HG03342 (cell line): Measurements from ENCODE around the gene ANKRD11.
"Not testable (repeated sequence)": the region's sequence is repeated elsewhere in the genome, so short reads cannot be mapped to it uniquely, and the experiment has no call there.

ENCODE experiments used
- ATAC-seq: cut with Tn5 transposase; IDR thresholded peaks from one replicate; pipeline ENCODE4 v1.9.1; 2021; ENCODE audit warnings: mild to moderate bottlenecking, moderate library complexity; ENCODE audit not compliant: unreplicated experiment

The ANKRD11 gene

DNA sequence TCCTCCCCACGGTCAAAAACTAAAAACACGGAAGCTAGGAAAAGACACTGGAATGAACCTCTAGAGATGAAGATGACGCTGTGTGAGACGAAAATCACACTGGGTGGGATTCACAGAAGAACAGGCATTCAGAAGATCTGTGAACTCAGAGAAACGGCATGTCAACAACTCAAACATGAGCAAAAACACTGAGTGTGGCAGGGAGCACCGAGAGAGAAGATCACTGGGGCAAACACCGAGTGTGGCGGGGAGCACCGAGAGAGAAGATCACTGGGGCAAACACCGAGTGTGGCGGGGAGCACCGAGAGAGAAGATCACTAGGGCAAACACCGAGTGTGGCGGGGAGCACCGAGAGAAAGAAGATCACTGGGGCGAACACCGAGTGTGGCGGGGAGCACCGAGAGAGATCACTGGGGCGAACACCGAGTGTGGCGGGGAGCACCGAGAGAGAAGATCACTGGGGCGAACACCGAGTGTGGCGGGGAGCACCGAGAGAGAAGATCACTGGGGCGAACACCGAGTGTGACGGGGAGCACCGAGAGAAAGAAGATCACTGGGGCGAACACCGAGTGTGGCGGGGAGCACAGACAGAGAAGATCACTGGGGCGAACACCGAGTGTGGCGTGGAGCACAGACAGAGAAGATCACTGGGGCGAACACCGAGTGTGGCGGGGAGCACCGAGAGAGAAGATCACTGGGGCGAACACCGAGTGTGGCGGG lies 100.7 kb downstream of the ANKRD11 start:
- ATAC-seq, result not testable (repeated sequence)

DNA sequence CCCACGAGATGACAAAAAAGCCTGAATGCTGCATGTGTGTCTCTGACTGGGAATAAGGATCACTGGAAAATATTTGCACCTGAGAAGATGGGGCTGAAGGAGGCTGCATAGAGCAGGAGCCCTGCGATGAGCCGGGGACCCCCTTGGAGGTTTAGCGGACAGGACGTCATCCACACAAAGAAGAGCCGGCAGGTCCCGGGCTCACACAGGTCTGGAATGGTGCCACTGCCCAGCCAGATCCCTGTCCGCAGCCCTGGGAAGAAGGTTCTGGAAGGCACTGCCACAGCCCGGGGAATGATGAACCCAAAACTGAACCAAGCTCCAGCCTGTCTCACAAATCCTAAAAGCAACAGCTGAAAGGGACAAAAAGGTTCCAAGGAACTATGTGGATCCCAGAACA lies 101.8 kb downstream of the ANKRD11 start:
- no peak for ATAC-seq

DNA sequence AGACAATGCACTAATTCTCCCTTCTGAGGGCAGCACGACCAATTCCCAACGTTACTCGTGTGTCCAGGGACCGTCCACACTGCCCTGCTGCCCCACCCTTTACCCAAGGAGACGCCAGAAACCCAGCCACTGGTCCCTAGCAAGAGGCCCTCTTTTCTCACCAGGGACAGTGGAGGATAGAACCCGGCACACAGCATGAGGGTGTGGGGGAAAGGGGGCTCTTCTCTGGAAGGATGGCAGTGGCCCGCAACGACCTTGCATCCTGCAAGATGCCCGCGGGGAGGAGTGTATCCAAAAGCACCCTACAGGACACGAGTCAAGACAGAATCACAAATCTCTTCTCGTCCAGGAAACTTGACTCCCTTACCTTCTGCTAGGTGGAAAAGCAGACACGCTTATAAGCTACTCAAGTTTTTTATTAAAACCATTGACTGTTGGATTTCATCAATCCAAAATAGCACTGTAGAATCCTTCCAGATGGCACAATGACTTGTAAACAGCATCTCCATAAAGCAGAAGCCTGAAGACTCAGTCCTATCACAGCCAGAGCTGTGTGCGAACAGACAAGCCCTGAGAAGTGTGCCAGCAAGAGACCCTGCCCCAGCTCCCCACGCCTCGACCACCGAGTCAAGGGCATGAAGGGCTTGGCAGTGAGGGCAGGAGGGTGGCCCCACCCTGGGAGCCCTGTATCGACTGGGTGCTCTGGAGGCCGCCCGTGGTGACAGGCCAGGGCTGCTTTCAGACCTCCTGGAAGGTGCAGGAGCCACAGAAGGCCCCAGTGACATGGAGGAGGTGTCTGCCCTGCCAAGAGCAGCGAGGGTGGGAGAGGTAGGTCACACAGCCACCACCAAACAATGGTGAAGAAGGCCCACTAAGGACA lies 103.8 kb downstream of the ANKRD11 start:
- no peak for ATAC-seq

DNA sequence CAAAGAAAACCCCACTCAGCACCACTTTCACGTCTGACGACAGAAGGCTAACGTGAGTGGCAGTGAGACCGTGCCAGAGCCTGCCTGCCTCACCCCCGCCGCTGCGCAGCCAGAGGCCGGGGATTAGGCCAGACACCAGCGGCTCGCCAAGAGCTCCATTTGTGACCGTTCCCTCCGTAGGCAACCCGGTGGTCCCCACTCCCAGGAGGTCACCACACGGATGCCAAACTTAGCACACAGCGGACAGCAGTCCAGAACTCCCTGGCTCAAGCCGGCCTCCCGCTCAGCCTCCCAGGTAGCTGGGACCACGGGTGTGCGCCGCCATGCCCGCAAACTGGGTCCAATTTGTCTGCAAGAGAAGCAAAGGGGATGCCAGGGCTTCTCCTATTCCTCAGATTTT lies 104.6 kb downstream of the ANKRD11 start:
- ATAC-seq, result no peak

DNA sequence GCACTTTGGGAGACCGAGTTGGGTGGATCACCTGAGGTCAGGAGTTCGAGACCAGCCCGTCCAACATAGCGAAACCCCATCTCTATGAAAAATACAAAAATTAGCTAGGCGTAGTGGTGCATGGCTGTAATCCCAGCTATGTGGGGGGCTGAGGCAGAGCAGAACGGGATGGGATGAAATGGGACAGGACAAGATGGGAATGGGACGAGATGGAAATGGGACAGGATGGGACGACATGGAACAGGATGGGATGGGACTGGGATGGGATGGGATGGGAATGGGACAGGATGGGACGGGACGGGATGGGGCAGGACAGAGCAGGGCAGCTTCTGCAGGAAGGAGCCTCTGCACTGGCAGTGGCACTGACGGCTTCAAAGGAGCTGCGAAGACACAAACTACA lies 106.1 kb downstream of the ANKRD11 start:
- ATAC-seq, result no peak

DNA sequence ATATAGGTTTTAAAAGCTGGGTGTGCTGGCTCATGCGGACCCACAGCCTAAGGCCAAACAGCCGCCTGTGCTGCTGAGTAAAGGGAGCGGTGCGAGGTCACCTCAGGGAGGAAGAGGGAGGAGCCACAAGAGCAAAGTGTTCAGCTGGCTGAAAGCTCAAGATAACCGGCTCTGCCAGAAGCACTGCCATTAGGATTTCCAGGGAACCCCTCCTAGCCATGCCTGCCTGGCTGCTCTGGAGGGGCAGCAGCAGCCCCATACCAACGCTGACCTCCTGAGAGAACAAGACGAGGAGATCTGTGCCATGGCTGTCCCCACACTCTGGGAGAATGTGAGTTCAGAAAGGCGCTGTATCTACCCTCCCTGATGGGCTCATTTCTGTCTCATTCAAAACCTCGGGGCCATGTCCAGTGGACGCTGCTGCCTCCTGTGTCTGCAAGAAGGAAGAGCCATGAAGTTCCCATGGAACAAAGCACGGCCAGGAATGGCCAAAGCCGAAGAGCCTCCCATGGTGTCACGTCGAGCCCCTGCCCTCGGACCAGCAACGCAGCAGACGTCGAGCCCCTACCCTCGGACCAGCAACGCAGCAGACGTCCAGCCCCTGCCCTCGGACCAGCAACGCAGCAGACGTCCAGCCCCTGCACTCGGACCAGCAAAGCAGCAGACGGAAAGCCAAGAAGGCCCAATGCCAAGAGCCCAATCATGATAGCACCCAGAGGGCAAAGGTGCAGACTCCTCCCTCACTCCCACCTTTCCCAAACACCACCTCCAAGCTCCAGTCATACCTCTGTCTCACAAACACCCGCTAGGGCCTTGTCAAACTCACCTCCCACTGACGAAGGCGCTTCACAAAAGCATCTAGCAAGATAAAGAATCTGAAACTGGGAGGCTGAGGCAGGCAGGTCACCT lies 107.0 kb downstream of the ANKRD11 start:
- ATAC-seq, result no peak

DNA sequence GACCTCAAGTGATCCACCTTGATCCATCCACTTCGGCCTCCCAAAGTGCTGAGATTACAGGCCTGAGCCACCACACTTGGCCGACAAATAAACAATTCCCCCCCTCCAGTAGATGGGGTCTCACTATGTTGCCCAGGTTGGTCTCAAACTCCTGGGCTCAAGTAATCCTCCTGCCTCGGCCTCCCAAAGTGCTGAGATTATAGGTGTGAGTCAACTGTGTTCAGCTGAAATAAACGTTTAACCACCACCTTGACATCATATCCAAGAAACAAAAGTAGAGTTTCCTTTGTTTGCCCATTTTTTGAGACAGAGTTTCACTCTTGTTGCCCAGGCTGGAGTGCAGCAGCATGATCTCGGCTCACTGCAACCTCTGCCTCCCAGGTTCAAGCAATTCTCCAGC lies 107.8 kb downstream of the ANKRD11 start:
- not testable (repeated sequence) for ATAC-seq

DNA sequence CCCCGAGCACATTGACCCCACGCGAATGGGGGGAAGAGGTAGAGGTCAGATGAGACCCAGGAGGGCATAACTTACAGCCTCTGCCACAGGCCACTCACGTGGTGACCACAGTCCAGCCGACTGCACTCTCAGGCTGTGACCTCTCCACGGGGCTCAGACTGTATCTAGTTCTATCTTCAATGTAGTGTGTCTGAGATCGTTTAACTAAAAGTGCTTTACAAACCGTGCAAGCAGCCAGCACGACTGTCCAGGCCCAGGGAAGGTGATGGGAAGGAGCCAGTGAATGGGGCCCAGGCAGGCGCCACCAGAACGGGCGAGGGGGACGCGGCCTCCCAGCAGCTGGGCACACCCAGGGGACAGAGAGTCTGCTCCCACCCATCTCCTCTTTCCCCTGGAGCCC lies 108.6 kb downstream of the ANKRD11 start:
- ATAC-seq, result no peak

DNA sequence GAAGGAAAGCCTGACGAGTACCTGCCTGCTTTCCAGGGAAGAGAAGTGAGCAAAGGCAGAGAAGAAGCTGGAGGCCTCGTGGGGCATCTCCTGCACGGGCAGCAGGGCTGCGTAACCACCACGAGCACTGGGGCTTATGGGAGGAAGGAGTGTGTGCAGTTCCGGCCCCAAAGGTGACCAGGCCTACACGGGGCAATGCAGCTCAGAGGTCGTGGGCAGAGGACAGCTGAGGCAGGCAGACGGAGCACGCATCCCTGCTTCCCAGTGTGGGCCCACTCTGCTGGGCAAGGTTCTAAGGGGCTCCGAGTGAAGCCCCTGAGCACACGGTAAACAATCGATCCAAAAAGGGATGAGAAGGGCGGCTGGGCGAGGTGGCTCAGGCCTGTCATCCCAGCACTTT lies 109.7 kb downstream of the ANKRD11 start:
- ATAC-seq, result no peak

DNA sequence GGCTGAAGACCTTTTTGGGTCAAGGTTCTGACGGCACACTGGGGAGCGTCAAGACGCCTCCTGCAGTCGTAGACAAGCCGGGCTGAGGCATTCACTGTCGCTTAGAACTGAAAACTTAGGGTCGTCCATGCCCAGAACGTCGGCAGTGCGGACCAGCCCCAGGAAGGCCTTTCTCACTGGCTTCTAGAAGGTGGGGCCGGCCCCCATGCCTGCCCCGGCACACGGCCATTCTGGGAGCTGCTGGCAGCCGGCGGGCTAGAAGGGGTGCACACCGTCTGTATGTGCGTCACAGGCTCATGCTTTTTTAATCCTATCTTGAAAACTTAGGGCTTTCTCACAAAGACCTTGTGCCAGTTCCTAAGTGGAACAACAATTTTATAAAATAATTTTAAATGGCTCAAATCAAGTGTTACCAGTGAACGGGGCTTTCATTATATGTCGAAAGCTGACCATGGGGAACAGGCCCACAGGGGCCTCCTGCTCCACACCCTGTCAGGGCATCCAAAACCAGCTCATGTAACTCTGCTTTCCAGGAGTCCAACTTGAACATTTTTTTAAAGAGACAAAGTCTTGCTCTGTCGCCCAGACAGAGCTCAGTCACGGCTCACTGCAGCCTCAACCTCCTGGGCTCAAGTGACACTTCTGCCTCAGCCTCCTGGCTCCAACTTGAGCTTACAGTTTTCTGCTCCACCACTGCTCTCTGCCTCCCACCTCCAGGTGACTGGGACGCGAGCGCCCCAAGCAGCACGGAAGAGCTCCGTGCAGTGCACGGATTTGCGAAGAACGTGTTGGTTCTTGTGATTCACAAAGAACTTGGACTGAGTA lies 111.2 kb downstream of the ANKRD11 start:
- no peak for ATAC-seq

DNA sequence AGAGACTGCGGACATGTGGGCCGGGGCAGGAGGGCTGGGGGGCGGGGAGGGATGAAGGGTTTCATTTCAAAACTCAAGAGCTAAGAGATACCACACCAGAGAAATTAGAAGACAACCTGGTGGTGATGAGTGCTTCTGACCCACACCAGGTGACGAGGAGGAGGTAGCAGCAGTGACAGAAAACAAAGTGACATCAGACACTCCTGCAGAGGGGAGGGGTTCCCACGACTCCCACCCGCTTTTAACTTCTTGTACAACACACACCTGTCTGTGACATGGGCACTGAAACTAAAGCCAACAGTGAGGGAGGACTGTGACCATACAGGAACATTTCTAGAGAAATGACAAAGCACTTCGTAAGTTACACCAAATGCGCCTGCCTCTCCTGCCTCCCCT lies 112.9 kb downstream of the ANKRD11 start:
- no peak for ATAC-seq

DNA sequence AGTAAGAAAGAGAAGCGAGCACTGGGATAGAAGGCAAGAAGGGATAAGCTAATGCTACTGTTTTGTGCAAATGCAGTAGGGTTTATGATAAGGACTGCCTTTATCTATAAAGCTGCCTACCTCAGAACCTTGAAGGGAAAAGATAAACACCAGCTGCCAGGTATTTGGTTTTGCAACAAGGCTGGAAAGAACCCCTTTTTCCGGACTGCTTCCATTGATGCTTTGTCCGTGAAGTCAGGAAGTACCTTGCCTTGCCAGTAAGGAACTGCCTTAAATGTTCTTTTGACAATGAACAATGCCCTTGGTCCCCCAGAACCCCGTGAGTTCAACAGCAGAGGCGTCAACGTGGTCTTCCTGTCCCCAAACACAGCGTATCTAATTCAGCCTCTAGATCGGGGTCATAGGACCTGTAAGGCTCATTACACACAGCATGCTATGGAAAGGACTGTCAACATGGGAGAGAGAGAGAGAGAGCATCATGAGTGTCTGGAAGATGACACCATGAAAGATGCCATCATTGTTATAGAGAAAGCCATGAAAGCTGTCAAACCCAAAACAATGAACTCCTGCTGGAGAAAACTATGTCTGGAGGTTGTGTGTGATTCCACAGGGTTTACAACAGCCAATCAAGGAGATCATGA lies 113.4 kb downstream of the ANKRD11 start:
- no peak for ATAC-seq

DNA sequence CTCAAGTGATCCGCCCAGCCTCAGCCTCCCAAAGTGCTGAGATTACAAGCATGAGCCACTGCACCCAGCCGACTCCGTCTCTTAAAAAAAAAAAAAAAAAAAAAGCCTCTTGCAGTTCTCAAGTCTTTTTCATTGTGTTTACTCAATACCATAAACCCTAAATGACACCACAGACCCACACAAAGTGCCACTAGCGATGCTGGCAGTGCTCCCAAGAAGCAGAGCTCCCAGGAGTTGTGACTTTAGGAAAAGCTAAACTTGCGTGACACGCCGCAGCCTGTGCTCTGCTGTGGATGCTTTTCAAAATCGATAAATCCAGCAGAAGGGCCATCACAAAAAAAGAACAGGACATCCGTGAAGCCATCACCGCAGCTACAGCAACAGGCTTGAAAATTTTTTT lies 114.7 kb downstream of the ANKRD11 start:
- ATAC-seq, result no peak

DNA sequence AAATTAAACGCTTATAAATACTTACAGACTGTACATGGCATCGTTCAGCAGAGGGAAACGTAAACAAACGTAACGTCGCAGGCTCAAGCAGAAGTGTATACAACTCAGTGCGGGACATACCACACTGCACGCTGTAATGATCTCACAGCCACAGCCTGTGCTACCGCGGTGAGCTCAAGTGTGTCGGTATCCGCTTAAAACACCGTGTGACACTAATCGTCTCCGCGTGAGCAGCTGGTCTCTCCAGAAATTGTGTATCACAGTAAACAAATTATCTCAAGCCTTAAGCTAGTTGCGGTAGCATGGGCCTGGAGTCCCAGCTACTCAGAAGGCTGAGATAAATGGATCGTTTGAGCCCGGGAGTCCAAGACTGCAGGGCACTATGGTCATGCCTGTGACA lies 115.3 kb downstream of the ANKRD11 start:
- ATAC-seq, result peak; percentile 48

DNA sequence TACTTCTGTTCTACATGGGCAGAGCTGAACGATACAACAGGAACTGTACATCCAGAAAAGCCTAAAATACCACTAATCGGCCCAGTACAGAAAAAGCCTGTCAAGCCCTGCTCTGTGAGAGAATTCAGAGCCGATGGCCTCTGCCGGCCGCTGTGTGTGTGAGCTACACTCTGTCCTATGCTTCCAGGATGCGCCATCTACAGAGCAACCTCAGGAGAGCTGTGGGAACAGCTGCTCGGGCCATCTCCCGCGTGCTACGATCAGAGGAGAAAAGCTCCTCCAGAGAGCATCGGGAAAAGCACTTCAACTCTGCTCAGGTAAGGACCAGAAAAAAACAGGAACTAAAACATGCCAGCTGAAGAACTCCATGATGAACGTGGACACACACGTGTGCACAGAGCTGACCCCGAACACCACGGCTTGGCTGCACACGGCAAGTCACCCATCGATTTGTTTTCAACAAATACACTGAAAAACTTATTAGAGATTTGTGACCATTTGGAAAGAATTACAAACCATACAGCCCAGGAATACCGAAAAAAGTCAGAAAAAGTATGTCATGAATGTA lies 115.9 kb downstream of the ANKRD11 start:
- no peak for ATAC-seq

DNA sequence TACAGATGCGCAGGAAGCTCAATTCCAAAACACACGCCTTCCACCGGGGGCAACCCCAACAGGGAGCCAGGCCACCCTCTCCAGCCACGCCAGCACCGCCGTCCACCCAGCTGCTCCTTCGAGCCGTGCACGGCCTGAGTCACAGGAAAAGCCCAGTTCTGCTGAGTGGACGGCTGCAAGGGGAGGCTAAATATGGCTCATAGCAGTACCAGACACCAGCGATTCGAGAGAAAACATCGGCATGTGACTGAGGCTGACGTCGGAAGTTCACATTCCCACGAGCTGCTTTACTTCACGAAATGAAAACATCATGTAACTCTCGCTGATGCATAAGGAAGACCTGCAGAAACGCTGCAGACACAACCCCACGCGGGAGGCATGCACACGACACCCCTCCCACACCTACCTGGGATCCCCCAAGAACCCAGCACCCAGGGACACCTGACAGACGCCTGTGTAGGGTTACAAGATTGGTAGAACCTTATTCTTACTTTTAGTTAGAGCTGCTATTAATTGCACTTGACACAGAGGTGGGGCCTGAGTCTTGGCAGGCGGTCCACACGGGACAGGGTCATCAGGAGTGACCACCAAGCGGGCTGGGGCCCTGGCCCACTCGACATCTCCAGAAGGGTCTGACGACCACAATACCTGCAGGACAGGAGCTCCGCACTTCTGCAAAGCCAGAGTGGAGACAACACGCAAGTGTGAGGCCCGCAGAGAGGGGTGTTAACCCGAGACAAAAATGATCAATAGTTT lies 116.8 kb downstream of the ANKRD11 start:
- ATAC-seq, result no peak

DNA sequence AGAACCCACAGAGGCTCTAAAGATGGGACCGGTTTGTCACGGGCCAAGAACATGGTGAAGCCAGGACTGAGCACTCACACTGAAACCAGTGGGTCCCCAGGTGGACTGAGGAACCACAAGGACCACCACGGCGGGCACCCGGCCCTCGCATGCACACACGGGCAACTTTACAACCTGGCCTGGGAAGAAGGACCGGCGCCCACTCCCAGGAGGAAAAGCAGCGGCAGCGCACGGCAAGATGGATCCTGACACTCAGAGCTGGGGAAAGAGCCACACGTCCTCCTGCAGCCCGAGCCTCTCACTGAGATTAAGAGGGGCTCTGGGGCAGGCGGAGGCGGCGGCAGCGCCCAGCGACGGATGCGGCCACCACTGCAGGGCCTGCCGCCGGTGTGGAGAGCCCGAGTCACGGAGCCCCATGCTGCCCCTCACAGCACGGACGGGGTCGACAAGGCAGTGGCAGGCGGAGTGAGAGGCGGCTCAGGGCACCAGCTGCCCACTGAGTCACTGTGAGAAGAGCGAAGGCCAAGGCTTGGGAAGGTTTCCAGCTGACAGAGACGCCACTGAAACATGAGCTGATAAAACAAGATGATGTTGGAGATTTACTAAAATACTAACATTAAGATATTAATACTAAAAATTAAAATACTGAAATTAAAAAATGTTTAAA lies 118.3 kb downstream of the ANKRD11 start:
- no peak for ATAC-seq

DNA sequence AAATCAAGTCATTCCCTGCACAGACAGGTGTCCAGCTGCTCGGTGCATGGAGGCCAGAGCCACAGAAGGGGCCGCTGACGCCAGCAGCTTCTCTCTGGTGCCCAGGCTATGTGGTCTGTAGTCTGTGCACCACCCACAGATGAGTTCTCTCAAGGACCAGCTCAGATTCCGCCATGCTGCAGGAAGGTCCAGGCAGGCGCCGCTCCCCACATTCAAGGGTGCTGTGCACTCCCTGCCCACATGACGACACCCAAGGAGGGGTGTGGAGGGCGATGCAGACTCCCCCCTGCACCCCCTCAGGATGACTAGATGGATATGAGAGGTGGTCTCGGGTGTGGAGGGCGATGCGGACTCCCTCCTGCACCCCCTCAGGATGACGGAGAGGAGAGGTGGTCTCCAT lies 119.0 kb downstream of the ANKRD11 start:
- no peak for ATAC-seq
